Measurements from ENCODE around the gene IL13RA2. TPM values are rescaled to one million over a fixed set of nuclear protein-coding genes. Genes with fewer than 3 reads are reported as not detected.

The IL13RA2 gene
- total and polyA plus RNA-seq, 2 of the 8 experiments (the other 6 are each of a cell fraction or from before 2014, with no cell fraction given) = not detected

GRCh38 chrX:114973013-114973412 is 44.4 kb downstream of the IL13RA2 start:
- FAIRE-seq (no peak), DNase-seq (ENCODE audit: low read depth in 1 of 2, low spot score in 2 of 2) (no peak)
- POLR2A ChIA-PET (ENCODE audit: partially characterized antibody) = no interaction called here
- Histone ChIP-seq H3K23me2 (ENCODE audit: low read depth, low read length) (no peaks in the 10 kb centered on the region), H3K27ac (ENCODE audit: low read depth, low read length) (no peak overlapping the region), H2BK15ac (ENCODE audit: low read length) (no peak overlapping the region), H4K91ac (replicated peaks; ENCODE audit: insufficient read length, low read length) (no peak overlapping the region), H2BK20ac (ENCODE audit: low read length) (no peak overlapping the region), H3K14ac (ENCODE audit: insufficient read length) (no peak overlapping the region), H3K27me3 (replicated peaks in 1 of 4; ENCODE audit: control insufficient read depth in 3 of 4, extremely low read depth in 1 of 4, insufficient read depth in 3 of 4, low read length in 3 of 4) (no peaks in the 10 kb centered on the region), H2BK5ac (ENCODE audit: low read depth, low read length) (no peak overlapping the region), H3K79me1 (ENCODE audit: low read depth, low read length) (no peaks in the 10 kb centered on the region), H2BK12ac (ENCODE audit: low read depth, low read length) (no peak overlapping the region), H3K9me3 (ENCODE audit: insufficient read depth in 2 of 2, low read depth in 1 of 2, low read length in 1 of 2) (no peaks in the 10 kb centered on the region), H3K4me2 (ENCODE audit: insufficient read depth in 1 of 2, low read depth in 2 of 2, low read length in 2 of 2) (no peak overlapping the region), H3K79me2 (ENCODE audit: control insufficient read depth in 1 of 2, insufficient read depth in 2 of 2, low read length in 2 of 2) (no peaks in the 10 kb centered on the region), H3K18ac (ENCODE audit: extremely low read depth, low read length) (no peak overlapping the region), H3K4me3 (ENCODE audit: extremely low read depth in 1 of 4, insufficient read depth in 2 of 4, low read depth in 3 of 4, low read length in 4 of 4) (no peak overlapping the region), H2AK5ac (ENCODE audit: low read depth, low read length) (no peak overlapping the region), H3K36me3 (ENCODE audit: control insufficient read depth in 2 of 4, insufficient read depth in 4 of 4, low read length in 3 of 4) (no peaks in the 10 kb centered on the region), H3K9ac (replicated peaks in 1 of 4; ENCODE audit: extremely low read depth in 1 of 4, low read depth in 3 of 4, low read length in 3 of 4) (no peak overlapping the region), H3K4ac (replicated peaks; ENCODE audit: insufficient read length, low read depth, low read length) (no peak overlapping the region), H4K5ac (ENCODE audit: insufficient read length, low read depth, low read length) (no peak overlapping the region), H3K4me1 (replicated peaks in 1 of 4; ENCODE audit: control insufficient read depth in 3 of 4, insufficient read depth in 4 of 4, low read length in 3 of 4) (no peaks in the 10 kb centered on the region), H4K20me1 (replicated peaks in 1 of 2; ENCODE audit: control insufficient read depth in 1 of 2, insufficient read depth in 2 of 2, low read length in 2 of 2) (no peaks in the 10 kb centered on the region), H2AFZ (ENCODE audit: low read length) (no peak overlapping the region), H2BK120ac (replicated peaks; ENCODE audit: low read depth, low read length) (no peak overlapping the region), H3K23ac (ENCODE audit: insufficient read length) (no peak overlapping the region), H4K8ac (ENCODE audit: extremely low read depth, insufficient read depth, low read length) (no peak overlapping the region), H3K56ac (replicated peaks; ENCODE audit: insufficient read length, low read depth, low read length) (no peak overlapping the region)
- CTCF ChIA-PET (ENCODE audit: partially characterized antibody) = no interaction called here
- TF ChIP-seq ASH2L (IDR thresholded peaks at IDR 0.05; ENCODE audit: low read length) = no peak
- TF ChIP-seq GABPA (IDR thresholded peaks at IDR 0.05; ENCODE audit: borderline replicate concordance, insufficient read depth, low read length) = no peak
- TF ChIP-seq PHF8 (conservative IDR thresholded peaks at IDR 0.05; ENCODE audit: low read depth, low read length) = no peak
- no peak for TF ChIP-seq CTCF (IDR thresholded peaks at IDR 0.05; ENCODE audit: control extremely low read depth in 1 of 3, insufficient read depth in 1 of 3, low read depth in 1 of 3, low read length in 3 of 3)
- no peak for TF ChIP-seq CBX8 (IDR thresholded peaks at IDR 0.05; ENCODE audit: borderline replicate concordance, low read depth, low read length)
- TF ChIP-seq, protein P1, sequence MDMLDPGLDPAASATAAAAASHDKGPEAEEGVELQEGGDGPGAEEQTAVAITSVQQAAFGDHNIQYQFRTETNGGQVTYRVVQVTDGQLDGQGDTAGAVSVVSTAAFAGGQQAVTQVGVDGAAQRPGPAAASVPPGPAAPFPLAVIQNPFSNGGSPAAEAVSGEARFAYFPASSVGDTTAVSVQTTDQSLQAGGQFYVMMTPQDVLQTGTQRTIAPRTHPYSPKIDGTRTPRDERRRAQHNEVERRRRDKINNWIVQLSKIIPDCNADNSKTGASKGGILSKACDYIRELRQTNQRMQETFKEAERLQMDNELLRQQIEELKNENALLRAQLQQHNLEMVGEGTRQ (IDR thresholded peaks at IDR 0.05; ENCODE audit: low read length) = no peak
- no peak for TF ChIP-seq RAD21 (IDR thresholded peaks at IDR 0.05 in 1 of 2, conservative IDR thresholded peaks at IDR 0.05 in 1 of 2; ENCODE audit: low read depth in 2 of 2, low read length in 2 of 2)
- no peak for TF ChIP-seq POLR2A (IDR thresholded peaks at IDR 0.05; ENCODE audit: control extremely low read depth in 1 of 2, low read depth in 2 of 2, low read length in 2 of 2)
- TF ChIP-seq RNF2 (IDR thresholded peaks at IDR 0.05; ENCODE audit: borderline replicate concordance, low read depth, low read length, missing control alignments, poor library complexity, severe bottlenecking) = no peak
- TF ChIP-seq TAF7 (optimal IDR thresholded peaks at IDR 0.05; ENCODE audit: borderline replicate concordance, low read depth, low read length) = no peak
- no peak for TF ChIP-seq EGR1 (IDR thresholded peaks at IDR 0.05; ENCODE audit: borderline replicate concordance, low read depth, low read length)
